Activated T-helper 1 cell treated with anti-CD3 and anti-CD28 coated beads, Interleukin-12 subunit alpha, Interleukin-12 subunit beta, Interleukin-2, Interleukin-4 antibody, amounts not matched to agents 30 ng/mL and 10 ng/mL and 1 ng/mL, durations not matched to agents 14 hours and 24 hours and 36 hours (primary cell): ENCODE results near the gene GOLGA8J. TPM values are rescaled to one million over a fixed set of nuclear protein-coding genes. Genes with fewer than 3 reads are reported as not detected.
"Not testable (repeated sequence)": the region's sequence is repeated elsewhere in the genome, so short reads cannot be mapped to it uniquely, and the experiment has no call there.

Experiments
- DNase-seq: peaks from one replicate; pipeline ENCODE4 v3.0.0; 2021; ENCODE audit warnings: low spot score
- H3K27ac Mint-ChIP-seq: one replicate; pipeline ENCODE4 v1.8.0; 2021; ENCODE audit warnings: mild to moderate bottlenecking, mixed read lengths
- H3K27me3 Mint-ChIP-seq: one replicate; pipeline ENCODE4 v1.8.0; 2022; ENCODE audit warnings: mild to moderate bottlenecking, moderate library complexity, mixed read lengths; ENCODE audit not compliant: insufficient read depth
- H3K36me3 Mint-ChIP-seq: one replicate; pipeline ENCODE4 v1.8.0; 2021; ENCODE audit warnings: low read depth, mixed read lengths
- H3K4me1 Mint-ChIP-seq: one replicate; pipeline ENCODE4 v1.8.0; 2021; ENCODE audit warnings: low read depth, mixed read lengths
- H3K4me3 Mint-ChIP-seq: one replicate; pipeline ENCODE4 v1.8.0; 2021; ENCODE audit warnings: mild to moderate bottlenecking, moderate library complexity, mixed read lengths
- H3K9me3 Mint-ChIP-seq: one replicate; pipeline ENCODE4 v1.8.0; 2021; ENCODE audit warnings: mixed read lengths
- intact Hi-C: fragments of 100-400 bp; cut with micrococcal nuclease; formaldehyde crosslinking; loops from one replicate; pipeline ENCODE4 v1.15.1; 2024
- total RNA-seq: library from RNA; stranded (reverse); gene quantifications from 2 replicates; pipeline ENCODE4 v1.2.3, GENCODE V29; 2022

Gene GOLGA8J
- 0.23 TPM in 1 of 2 replicates, not detected in the other for total RNA-seq

DNA sequence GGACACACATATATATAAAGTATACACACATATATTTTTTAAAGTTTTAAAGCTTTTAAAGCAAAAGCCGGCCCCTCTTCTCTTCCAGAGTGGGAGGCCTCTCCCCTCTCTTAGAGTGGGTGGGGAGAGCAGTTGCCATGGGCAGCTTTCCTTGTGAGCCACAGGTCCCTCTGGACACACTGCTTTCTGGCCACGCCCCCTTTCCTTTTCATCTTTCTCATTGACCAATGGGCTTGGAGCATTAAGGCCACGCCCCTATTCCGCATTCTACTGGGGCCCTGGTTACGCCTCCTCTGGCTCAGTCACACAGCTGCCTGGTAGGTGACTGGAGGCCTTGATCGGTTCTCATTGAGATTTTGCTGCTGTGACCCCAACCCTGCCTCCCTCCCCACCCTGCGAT is at the start of gene GOLGA8J:
Gene GOLGA8J (plus strand): TSS at position 301 of the 400 bp plus-strand sequence. CDS start 98 bp downstream, at position 399.
- H3K27ac Mint-ChIP-seq, H3K9me3 Mint-ChIP-seq, intact Hi-C loops, H3K27me3 Mint-ChIP-seq, H3K4me3 Mint-ChIP-seq, DNase-seq, H3K36me3 Mint-ChIP-seq, H3K4me1 Mint-ChIP-seq: not testable (repeated sequence)

- intact Hi-C loops, result no loop called here
- DNase-seq, result no peak
- Mint-ChIP-seq H3K27me3 (peaks cover 1% of the 10 kb centered on the region), H3K27ac (no peak overlapping the region), H3K4me1 (no peaks in the 10 kb centered on the region), H3K36me3 (no peaks in the 10 kb centered on the region), H3K4me3 (no peak overlapping the region), H3K9me3 (no peaks in the 10 kb centered on the region)
Observed at GRCh38 chr15:30033211-30033610, 49.5 kb upstream of the GOLGA8J start.

DNA sequence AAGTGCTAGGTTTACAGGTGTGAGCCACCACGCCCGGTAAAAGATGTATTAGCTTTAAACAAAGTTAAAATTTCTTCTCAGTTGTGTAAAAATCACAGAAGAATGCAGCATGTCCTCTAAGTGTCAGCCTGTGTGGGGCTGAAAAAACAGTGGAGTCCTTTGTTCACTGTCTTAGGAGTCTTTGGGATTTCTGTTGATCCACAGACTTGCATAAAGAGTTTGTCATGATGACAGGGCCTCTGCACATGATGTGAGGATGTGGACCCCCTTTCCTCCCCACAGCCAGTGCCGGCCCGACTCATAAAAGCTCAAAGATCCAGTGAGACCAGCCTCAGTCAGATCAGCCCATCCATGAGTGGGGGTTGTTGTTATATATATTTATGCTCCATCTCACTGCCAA is 49.0 kb upstream of the GOLGA8J start:
- H3K36me3 Mint-ChIP-seq, result no peaks in the 10 kb centered on the region
- no peak for DNase-seq
- H3K4me3 Mint-ChIP-seq, result no peak overlapping the region
- no peak overlapping the region for H3K27ac Mint-ChIP-seq
- H3K4me1 Mint-ChIP-seq, result no peaks in the 10 kb centered on the region
- peaks cover 1% of the 10 kb centered on the region for H3K27me3 Mint-ChIP-seq
- intact Hi-C loops, result no loop called here
- no peaks in the 10 kb centered on the region for H3K9me3 Mint-ChIP-seq

DNA sequence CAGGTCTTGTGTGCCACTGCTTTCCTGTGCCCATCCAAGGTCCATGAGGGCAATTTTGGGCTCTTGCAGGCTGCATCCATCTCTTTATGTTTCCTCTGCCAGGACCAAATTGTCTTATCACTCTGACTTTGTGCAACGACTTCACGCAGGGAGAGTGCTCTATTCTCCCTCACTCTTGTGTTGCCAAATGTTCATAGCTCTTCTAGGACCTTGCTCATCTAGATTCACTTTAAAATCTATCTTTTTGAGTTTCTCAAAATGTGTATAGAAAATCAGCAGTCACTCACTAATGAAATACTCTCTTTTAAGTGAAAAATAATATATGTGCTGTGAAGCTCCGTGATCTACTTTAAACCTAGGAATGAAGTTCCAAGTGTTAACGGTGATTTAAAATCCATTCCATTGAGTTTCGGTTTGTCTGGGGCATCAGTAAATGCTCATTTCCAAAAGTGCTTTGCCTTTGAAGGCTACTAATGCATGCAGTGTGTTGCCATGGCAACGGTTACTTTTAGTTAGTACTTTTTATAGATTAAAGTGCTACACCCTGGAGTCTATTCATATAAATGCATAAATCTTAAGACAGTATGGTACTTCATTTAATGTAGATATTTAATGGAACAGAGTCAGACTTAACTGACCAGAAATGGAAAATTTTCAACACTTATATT is 46.6 kb upstream of the GOLGA8J start:
- H3K9me3 Mint-ChIP-seq, result no peaks in the 10 kb centered on the region
- no peaks in the 10 kb centered on the region for H3K27me3 Mint-ChIP-seq
- H3K27ac Mint-ChIP-seq, result no peak overlapping the region
- intact Hi-C loops, result no loop called here
- H3K4me1 Mint-ChIP-seq, result no peaks in the 10 kb centered on the region
- no peaks in the 10 kb centered on the region for H3K36me3 Mint-ChIP-seq
- no peak for DNase-seq
- no peak overlapping the region for H3K4me3 Mint-ChIP-seq

GRCh38 chr15:30038667-30039523 is 43.9 kb upstream of the GOLGA8J start:
- no peaks in the 10 kb centered on the region for H3K4me1 Mint-ChIP-seq
- H3K27me3 Mint-ChIP-seq, result no peaks in the 10 kb centered on the region
- H3K9me3 Mint-ChIP-seq, result no peaks in the 10 kb centered on the region
- no peak for DNase-seq
- intact Hi-C loops, result no loop called here
- no peak overlapping the region for H3K4me3 Mint-ChIP-seq
- H3K36me3 Mint-ChIP-seq, result no peaks in the 10 kb centered on the region
- H3K27ac Mint-ChIP-seq, result no peak overlapping the region

- Mint-ChIP-seq H3K9me3 (no peaks in the 10 kb centered on the region), H3K4me1 (no peaks in the 10 kb centered on the region), H3K36me3 (no peaks in the 10 kb centered on the region), H3K27ac (no peak overlapping the region), H3K4me3 (no peak overlapping the region), H3K27me3 (no peaks in the 10 kb centered on the region)
- no peak for DNase-seq
- intact Hi-C loops, result no loop called here
Observed at GRCh38 chr15:30041868-30042267, 40.9 kb upstream of the GOLGA8J start.

GRCh38 chr15:30042556-30042955 is 40.2 kb upstream of the GOLGA8J start:
- H3K4me3 Mint-ChIP-seq, result no peak overlapping the region
- H3K27ac Mint-ChIP-seq, result no peak overlapping the region
- no peaks in the 10 kb centered on the region for H3K9me3 Mint-ChIP-seq
- no peak for DNase-seq
- H3K4me1 Mint-ChIP-seq, result no peaks in the 10 kb centered on the region
- no peaks in the 10 kb centered on the region for H3K36me3 Mint-ChIP-seq
- intact Hi-C loops, result no loop called here
- no peaks in the 10 kb centered on the region for H3K27me3 Mint-ChIP-seq

- Mint-ChIP-seq H3K27me3 (no peaks in the 10 kb centered on the region), H3K9me3 (no peaks in the 10 kb centered on the region), H3K36me3 (no peaks in the 10 kb centered on the region), H3K4me3 (no peak overlapping the region), H3K27ac (no peak overlapping the region), H3K4me1 (no peaks in the 10 kb centered on the region)
- DNase-seq, result no peak
- intact Hi-C loops, result no loop called here
Observed at GRCh38 chr15:30043211-30043655, 39.5 kb upstream of the GOLGA8J start.

GRCh38 chr15:30044377-30044776 is 38.4 kb upstream of the GOLGA8J start:
- Mint-ChIP-seq H3K4me1 (no peaks in the 10 kb centered on the region), H3K27ac (no peak overlapping the region), H3K36me3 (no peaks in the 10 kb centered on the region), H3K9me3 (no peaks in the 10 kb centered on the region), H3K4me3 (no peak overlapping the region), H3K27me3 (peaks cover under 1% of the 10 kb centered on the region)
- DNase-seq, result no peak
- intact Hi-C loops, result no loop called here

- H3K4me1 Mint-ChIP-seq, intact Hi-C loops, H3K9me3 Mint-ChIP-seq: not testable (repeated sequence)
Observed at GRCh38 chr15:30044826-30045225, 37.9 kb upstream of the GOLGA8J start.

GRCh38 chr15:30045248-30046041 is 37.3 kb upstream of the GOLGA8J start:
- H3K4me1 Mint-ChIP-seq, H3K4me3 Mint-ChIP-seq, H3K27me3 Mint-ChIP-seq, H3K9me3 Mint-ChIP-seq, DNase-seq, H3K36me3 Mint-ChIP-seq, H3K27ac Mint-ChIP-seq, intact Hi-C loops: not testable (repeated sequence)

More at GRCh38 chr15:30044826-30045225, 37.9 kb upstream of the GOLGA8J start:
- H3K4me3 Mint-ChIP-seq, H3K27ac Mint-ChIP-seq, H3K36me3 Mint-ChIP-seq, DNase-seq, H3K27me3 Mint-ChIP-seq: not testable (repeated sequence)

GRCh38 chr15:30046430-30046829 is 36.3 kb upstream of the GOLGA8J start:
- no peak overlapping the region for H3K27ac Mint-ChIP-seq
- H3K27me3 Mint-ChIP-seq, result peaks cover 6% of the 10 kb centered on the region
- H3K4me1 Mint-ChIP-seq, result no peaks in the 10 kb centered on the region
- H3K4me3 Mint-ChIP-seq, result no peak overlapping the region
- no peaks in the 10 kb centered on the region for H3K36me3 Mint-ChIP-seq
- no peak for DNase-seq
- H3K9me3 Mint-ChIP-seq, result no peaks in the 10 kb centered on the region
- intact Hi-C loops, result no loop called here

- no peaks in the 10 kb centered on the region for H3K36me3 Mint-ChIP-seq
- no peak overlapping the region for H3K4me3 Mint-ChIP-seq
- intact Hi-C loops, result no loop called here
- no peaks in the 10 kb centered on the region for H3K27me3 Mint-ChIP-seq
- DNase-seq, result no peak
- no peaks in the 10 kb centered on the region for H3K9me3 Mint-ChIP-seq
- no peaks in the 10 kb centered on the region for H3K4me1 Mint-ChIP-seq
- H3K27ac Mint-ChIP-seq, result no peak overlapping the region
Observed at GRCh38 chr15:30055604-30056003, 27.2 kb upstream of the GOLGA8J start.
